Activated CD4-positive, CD25-positive, alpha-beta regulatory T cell (primary cell): ENCODE data around the gene LRRC10.

Experiments
- DNase-seq, 4 experiments: peaks; one replicate each; lab custom pipeline; 2025; lab: John Stamatoyannopoulos, UW

The LRRC10 gene

GRCh38 chr12:69610729-69611128 lies at the start of gene LRRC10:
TSS of gene LRRC10 (minus strand) at chr12:69610907. CDS start at chr12:69610838, 69 bp downstream.
- no peak for DNase-seq

- DNase-seq, result no peak
Measured at GRCh38 chr12:69660164-69660863, 49.6 kb upstream of the LRRC10 start.

GRCh38 chr12:69658203-69658602 lies 47.5 kb upstream of the LRRC10 start:
- DNase-seq, result no peak

- no peak for DNase-seq
Measured at GRCh38 chr12:69657376-69658137, 46.9 kb upstream of the LRRC10 start.

- no peak for DNase-seq
Measured at GRCh38 chr12:69655616-69656340, 45.1 kb upstream of the LRRC10 start.

- no peak for DNase-seq
Measured at GRCh38 chr12:69653703-69654102, 43.0 kb upstream of the LRRC10 start.

- DNase-seq, result no peak
Measured at GRCh38 chr12:69651922-69652321, 41.2 kb upstream of the LRRC10 start.

- DNase-seq, result no peak
Measured at GRCh38 chr12:69649529-69649928, 38.8 kb upstream of the LRRC10 start.

GRCh38 chr12:69648476-69648875 lies 37.8 kb upstream of the LRRC10 start:
- no peak for DNase-seq

- no peak for DNase-seq
Measured at GRCh38 chr12:69647178-69647577, 36.5 kb upstream of the LRRC10 start.

GRCh38 chr12:69645031-69645430 lies 34.3 kb upstream of the LRRC10 start:
- no peak for DNase-seq

- no peak for DNase-seq
Measured at GRCh38 chr12:69644511-69644910, 33.8 kb upstream of the LRRC10 start.

- DNase-seq, result no peak
Measured at GRCh38 chr12:69642531-69642930, 31.8 kb upstream of the LRRC10 start.

- DNase-seq, result no peak
Measured at GRCh38 chr12:69641546-69641945, 30.8 kb upstream of the LRRC10 start.

- DNase-seq, result peak; percentile 19 to 24 (median 22)
Measured at GRCh38 chr12:69639400-69640016, 28.8 kb upstream of the LRRC10 start.

- no peak for DNase-seq
Measured at GRCh38 chr12:69633061-69633460, 22.4 kb upstream of the LRRC10 start.

- DNase-seq, result no peak
Measured at GRCh38 chr12:69630191-69630590, 19.5 kb upstream of the LRRC10 start.

- no peak for DNase-seq
Measured at GRCh38 chr12:69627501-69627900, 16.8 kb upstream of the LRRC10 start.

- DNase-seq, result no peak
Measured at GRCh38 chr12:69623970-69624369, 13.3 kb upstream of the LRRC10 start.

GRCh38 chr12:69621551-69621950 lies 10.8 kb upstream of the LRRC10 start:
- DNase-seq, result no peak

- no peak for DNase-seq
Measured at GRCh38 chr12:69620921-69621320, 10.2 kb upstream of the LRRC10 start.

GRCh38 chr12:69620077-69620476 lies 9.4 kb upstream of the LRRC10 start:
- DNase-seq, result no peak
